T-helper 2 cell treated with Interferon-gamma antibody and Interleukin-4, amounts not matched to agents 5 μg/mL and 100 μg/mL, for 36 hours (primary cell): Measurements from ENCODE around the gene RFPL2.
"Not testable (repeated sequence)": the region's sequence is repeated elsewhere in the genome, so short reads cannot be mapped to it uniquely, and the experiment has no call there.

ENCODE experiments used
- DNase-seq: peaks from one replicate; pipeline ENCODE4 v3.0.0; 2021; ENCODE audit warnings: low spot score
- H3K27ac Mint-ChIP-seq: one replicate; pipeline ENCODE4 v1.8.0; 2021; ENCODE audit warnings: mild to moderate bottlenecking, mixed read lengths
- H3K27me3 Mint-ChIP-seq: one replicate; pipeline ENCODE4 v1.8.0; 2021; ENCODE audit warnings: low read depth, mixed read lengths
- H3K36me3 Mint-ChIP-seq: one replicate; pipeline ENCODE4 v1.8.0; 2021; ENCODE audit warnings: low read depth, mixed read lengths
- H3K4me1 Mint-ChIP-seq: one replicate; pipeline ENCODE4 v1.8.0; 2021; ENCODE audit warnings: low read depth, mixed read lengths
- H3K4me3 Mint-ChIP-seq: one replicate; pipeline ENCODE4 v1.8.0; 2022; ENCODE audit warnings: mild to moderate bottlenecking, moderate library complexity, mixed read lengths
- H3K9me3 Mint-ChIP-seq: one replicate; pipeline ENCODE4 v1.8.0; 2021; ENCODE audit warnings: mixed read lengths

RFPL2 gene

DNA sequence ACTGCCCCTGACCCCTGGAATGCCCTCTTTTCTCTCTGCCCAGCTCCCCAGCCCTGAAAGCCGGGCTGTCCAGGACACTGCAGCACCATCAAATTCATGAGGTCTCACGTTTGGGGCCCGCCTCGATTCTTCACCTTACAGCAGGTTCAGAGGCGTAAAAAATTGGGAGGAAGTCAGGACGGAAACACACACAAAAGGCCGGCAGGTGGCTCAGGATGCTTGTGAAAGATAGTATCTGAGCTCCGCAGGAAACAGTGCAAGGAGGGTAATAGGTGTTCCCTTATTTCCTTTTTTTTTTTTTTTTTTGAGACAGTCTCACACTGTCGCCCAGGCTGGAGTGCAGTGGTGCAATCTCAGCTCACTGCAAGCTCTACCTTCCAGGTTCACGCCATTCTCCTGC, 4.1 kb downstream of the RFPL2 start:
- Mint-ChIP-seq H3K27ac (no peak overlapping the region), H3K4me3 (no peak overlapping the region), H3K4me1 (peaks cover 13% of the 10 kb centered on the region), H3K9me3 (no peaks in the 10 kb centered on the region), H3K36me3 (no peaks in the 10 kb centered on the region), H3K27me3 (peaks cover 30% of the 10 kb centered on the region)
- no peak for DNase-seq

DNA sequence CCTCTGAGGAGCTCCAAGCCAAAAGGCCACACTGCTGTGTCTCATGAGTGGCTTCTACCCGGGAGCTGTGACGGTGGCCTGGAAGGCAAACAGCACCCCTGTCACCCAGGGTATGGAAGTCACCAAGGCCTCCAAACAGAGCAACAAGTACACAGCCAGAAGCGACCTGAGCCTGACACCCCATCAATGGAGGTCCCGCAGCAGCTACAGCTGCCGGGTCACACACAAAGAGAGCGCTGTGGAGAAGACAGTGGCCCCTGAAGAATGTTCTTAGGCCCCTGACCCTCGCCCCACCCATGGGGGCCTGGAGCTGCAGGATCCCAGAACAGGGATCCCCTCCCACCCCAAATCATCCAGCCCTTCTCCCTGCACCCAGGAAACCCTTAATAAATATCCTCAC, 4.9 kb downstream of the RFPL2 start:
- DNase-seq, result no peak
- Mint-ChIP-seq H3K36me3 (no peaks in the 10 kb centered on the region), H3K4me3 (no peak overlapping the region), H3K9me3 (no peaks in the 10 kb centered on the region), H3K4me1 (peaks cover 13% of the 10 kb centered on the region), H3K27ac (no peak overlapping the region), H3K27me3 (peaks cover 31% of the 10 kb centered on the region)

DNA sequence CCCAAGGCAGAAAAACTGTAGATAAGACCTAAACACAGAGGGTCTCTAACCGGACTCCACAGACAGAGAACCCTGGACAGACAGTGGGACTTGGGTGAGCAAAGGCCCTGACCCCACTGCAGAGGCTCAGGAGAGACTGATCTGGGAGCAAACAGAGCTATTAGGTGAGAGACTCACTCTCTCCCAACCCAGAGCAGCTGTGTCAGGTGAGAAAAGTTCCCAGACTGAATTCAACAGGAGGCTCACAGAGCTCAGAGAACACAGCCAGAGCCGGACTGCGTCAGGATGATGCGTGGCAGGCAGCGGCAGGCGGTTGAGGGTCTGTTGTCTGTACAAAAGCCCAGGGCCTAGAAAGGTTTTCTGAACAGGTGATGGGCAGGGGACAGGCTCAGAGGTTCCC, 5.5 kb downstream of the RFPL2 start:
- no peaks in the 10 kb centered on the region for H3K36me3 Mint-ChIP-seq
- H3K4me1 Mint-ChIP-seq, result peaks cover 13% of the 10 kb centered on the region
- no peak overlapping the region for H3K4me3 Mint-ChIP-seq
- no peak for DNase-seq
- no peak overlapping the region for H3K27ac Mint-ChIP-seq
- no peaks in the 10 kb centered on the region for H3K9me3 Mint-ChIP-seq
- peaks cover 31% of the 10 kb centered on the region for H3K27me3 Mint-ChIP-seq

DNA sequence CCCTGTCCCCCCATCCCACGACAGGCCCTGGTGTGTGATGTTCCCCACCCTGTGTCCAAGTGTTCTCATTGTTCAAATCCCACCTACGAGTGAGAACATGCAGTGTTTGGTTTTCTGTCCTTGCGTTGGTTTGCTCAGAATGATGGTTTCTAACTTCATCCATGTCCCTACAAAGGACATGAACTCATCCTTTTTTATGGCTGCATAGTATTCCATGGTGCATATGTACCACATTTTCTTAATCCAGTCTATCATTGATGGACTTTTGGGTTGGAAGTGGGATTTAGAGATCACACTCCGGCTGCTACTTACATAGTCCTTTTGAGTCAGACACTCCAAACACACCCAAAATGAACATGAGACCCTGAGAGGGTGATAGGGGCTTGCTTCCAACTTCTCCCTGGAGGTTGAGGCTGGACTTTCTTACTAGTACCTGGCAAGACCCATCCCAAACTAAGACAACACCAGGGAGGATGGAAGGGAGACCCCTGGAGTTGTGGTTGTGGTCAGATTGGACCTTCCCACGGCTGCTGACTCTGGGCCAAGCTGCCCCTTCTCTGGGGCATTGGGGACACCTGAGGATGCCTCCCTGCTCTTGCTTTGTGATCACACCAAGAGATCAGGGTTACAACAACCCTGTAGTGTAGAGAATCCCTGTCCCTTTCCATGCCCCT, 7.2 kb downstream of the RFPL2 start:
- H3K36me3 Mint-ChIP-seq, H3K9me3 Mint-ChIP-seq, H3K4me3 Mint-ChIP-seq, H3K27ac Mint-ChIP-seq, DNase-seq: not testable (repeated sequence)
- Mint-ChIP-seq H3K27me3 (peaks cover 19% of the 10 kb centered on the region), H3K4me1 (peaks cover 13% of the 10 kb centered on the region)

DNA sequence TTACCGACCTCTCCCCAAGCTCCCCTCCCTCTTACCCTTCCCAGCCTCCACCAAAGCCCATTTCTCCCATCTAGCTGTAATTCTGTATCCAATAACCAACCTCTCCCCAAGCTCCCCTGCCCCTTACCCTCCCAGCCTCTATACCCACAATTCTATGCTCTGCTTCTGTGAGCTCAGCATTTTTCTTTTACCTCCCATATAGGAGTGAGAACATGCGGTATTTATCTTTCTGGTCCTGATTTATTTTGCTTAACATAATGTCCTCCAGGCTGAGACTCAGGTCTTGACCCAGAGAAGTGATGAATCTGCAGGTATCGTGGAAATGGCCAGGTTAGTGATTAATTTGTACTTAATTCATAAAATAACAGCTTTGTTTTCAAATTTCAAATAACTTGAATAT, 9.0 kb downstream of the RFPL2 start:
- H3K4me3 Mint-ChIP-seq, DNase-seq, H3K4me1 Mint-ChIP-seq, H3K9me3 Mint-ChIP-seq, H3K36me3 Mint-ChIP-seq, H3K27ac Mint-ChIP-seq: not testable (repeated sequence)
- peaks cover 16% of the 10 kb centered on the region for H3K27me3 Mint-ChIP-seq

DNA sequence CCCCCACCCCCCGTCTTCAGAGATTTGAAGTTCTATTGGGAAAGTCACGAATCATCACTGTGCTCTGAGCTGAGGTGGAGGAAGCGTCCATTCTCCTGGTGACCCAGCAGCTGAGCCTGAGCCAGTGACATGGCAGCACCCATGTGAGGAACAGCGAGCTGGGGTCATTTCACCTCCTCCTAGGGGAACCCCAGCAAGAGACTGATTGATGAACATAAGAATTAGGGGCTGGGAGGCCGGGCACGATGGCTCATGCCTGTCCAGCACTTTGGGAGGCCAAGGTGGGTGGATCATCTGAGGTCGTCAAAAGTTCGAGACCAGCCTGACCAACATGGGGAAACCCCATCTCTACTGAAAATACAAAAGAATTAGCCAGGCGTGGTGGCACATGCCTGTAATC, 11.5 kb downstream of the RFPL2 start:
- not testable (repeated sequence) for H3K4me1 Mint-ChIP-seq, H3K27ac Mint-ChIP-seq, H3K36me3 Mint-ChIP-seq, H3K9me3 Mint-ChIP-seq, DNase-seq, H3K4me3 Mint-ChIP-seq
- peaks cover 20% of the 10 kb centered on the region for H3K27me3 Mint-ChIP-seq

DNA sequence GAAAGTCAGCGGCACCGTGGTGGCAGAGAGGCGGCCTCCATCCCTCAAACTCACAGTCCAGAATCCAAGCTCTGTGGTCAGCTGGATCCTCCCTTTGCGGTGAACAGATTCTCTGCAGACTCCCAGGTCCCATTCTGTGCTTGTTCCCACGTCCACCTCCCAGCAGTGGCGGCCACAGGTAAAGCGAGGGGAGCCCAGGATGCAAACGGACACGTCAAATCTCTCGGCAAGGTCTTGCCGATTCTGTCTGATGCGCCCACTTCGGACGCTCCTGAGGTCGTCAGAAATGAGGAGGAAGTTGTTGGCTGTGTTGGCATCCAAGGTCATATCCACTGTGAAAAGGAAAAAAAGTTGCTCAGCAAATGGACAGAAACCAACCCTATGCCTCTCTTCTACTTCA, 13.9 kb downstream of the RFPL2 start:
- not testable (repeated sequence) for H3K27ac Mint-ChIP-seq, H3K4me1 Mint-ChIP-seq, DNase-seq, H3K36me3 Mint-ChIP-seq, H3K9me3 Mint-ChIP-seq, H3K4me3 Mint-ChIP-seq
- peaks cover 13% of the 10 kb centered on the region for H3K27me3 Mint-ChIP-seq

DNA sequence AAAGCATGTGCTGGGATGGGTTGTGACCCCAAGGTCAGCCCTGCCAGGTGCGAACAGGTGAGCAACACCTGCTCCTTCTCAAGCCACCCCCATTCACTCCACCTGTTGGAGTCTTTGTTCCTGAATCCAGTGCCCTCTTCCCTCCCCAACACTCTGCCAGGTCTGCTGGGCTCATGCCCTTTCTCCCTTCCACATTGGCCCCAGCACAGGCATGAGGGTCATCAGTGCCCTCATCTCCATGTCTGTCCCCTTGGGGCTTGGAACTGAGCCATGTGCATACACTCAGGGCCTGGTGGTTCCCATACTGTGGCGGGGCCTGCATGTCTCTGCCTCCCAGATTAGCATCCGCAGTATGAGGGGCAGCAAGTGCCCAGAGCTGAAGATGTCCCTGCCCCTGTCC, 19.1 kb downstream of the RFPL2 start:
- Mint-ChIP-seq H3K36me3 (no peaks in the 10 kb centered on the region), H3K9me3 (no peaks in the 10 kb centered on the region), H3K4me3 (no peak overlapping the region), H3K4me1 (no peaks in the 10 kb centered on the region), H3K27me3 (peaks cover 11% of the 10 kb centered on the region), H3K27ac (no peak overlapping the region)
- no peak for DNase-seq

DNA sequence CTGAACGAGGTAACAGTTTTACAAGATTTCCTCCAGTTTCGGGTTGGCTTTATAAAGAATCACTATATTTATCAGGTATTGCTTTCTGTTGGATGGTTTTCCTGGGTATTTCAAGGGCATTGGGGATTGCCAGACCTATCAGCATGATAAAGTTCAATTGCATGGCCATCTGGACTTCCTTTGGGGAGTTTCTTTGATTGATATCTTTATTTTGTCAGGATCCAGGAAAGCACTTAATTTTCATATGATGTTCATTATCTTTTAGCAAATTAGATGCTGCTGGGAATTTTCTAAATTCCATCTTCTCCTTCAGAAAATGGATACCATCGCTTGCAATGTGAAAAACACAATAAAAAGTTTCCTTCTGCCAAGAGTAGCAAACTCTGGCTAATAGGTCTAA, 21.2 kb downstream of the RFPL2 start:
- Mint-ChIP-seq H3K27ac (no peak overlapping the region), H3K4me1 (no peaks in the 10 kb centered on the region), H3K27me3 (peaks cover 13% of the 10 kb centered on the region), H3K4me3 (no peak overlapping the region), H3K9me3 (no peaks in the 10 kb centered on the region), H3K36me3 (no peaks in the 10 kb centered on the region)
- no peak for DNase-seq

DNA sequence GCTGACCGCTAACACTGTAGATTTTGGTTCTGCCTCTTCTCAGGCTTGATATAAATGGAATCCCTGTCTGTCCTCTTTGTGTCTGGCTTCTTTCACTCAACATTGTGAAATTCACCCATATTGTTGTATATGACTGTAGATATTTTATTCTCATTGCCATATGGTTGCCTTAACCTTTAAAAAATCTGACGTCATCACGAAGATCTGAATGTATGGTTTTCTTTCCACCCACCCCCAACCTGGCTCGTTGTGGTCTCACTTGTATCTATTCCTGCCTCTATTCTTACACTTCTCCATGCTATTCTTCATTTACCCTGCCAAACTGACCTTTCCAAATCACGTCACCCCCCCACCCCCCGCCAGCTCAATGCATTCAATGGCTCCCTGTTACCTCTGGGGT, 23.8 kb downstream of the RFPL2 start:
- DNase-seq, result no peak
- H3K27me3 Mint-ChIP-seq, result peaks cover 26% of the 10 kb centered on the region
- no peaks in the 10 kb centered on the region for H3K36me3 Mint-ChIP-seq
- no peaks in the 10 kb centered on the region for H3K9me3 Mint-ChIP-seq
- H3K4me3 Mint-ChIP-seq, result no peak overlapping the region
- no peak overlapping the region for H3K27ac Mint-ChIP-seq
- H3K4me1 Mint-ChIP-seq, result no peaks in the 10 kb centered on the region

DNA sequence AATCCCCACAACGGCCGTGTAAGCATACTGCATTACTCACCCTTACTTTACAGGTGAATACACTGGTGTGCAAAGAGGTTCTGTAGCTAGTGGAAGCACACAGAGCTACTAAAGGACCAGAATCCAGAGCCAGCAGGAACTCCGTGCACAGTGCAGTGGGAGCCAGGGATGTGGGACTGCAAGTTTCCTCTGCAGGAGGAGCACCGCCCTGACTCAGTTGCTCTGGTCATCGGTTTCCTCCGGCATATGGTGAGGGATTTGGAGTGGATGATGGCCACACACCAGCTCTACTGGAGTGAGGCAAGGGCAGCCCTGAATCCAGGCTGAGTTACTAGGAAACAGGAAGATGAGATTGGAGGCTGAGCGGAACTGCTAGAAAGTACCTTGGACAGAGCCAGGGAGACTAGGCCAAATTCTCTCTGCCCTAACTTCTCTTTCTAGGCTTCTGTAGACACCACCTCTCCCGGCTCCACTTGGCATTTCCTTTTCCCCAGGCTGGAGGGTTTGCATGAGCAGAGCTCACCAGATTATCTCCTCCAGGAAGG, 27.6 kb downstream of the RFPL2 start:
- no peak overlapping the region for H3K4me3 Mint-ChIP-seq
- H3K36me3 Mint-ChIP-seq, result no peaks in the 10 kb centered on the region
- no peaks in the 10 kb centered on the region for H3K4me1 Mint-ChIP-seq
- H3K9me3 Mint-ChIP-seq, result no peaks in the 10 kb centered on the region
- no peak for DNase-seq
- H3K27me3 Mint-ChIP-seq, result peaks cover 35% of the 10 kb centered on the region
- no peak overlapping the region for H3K27ac Mint-ChIP-seq

DNA sequence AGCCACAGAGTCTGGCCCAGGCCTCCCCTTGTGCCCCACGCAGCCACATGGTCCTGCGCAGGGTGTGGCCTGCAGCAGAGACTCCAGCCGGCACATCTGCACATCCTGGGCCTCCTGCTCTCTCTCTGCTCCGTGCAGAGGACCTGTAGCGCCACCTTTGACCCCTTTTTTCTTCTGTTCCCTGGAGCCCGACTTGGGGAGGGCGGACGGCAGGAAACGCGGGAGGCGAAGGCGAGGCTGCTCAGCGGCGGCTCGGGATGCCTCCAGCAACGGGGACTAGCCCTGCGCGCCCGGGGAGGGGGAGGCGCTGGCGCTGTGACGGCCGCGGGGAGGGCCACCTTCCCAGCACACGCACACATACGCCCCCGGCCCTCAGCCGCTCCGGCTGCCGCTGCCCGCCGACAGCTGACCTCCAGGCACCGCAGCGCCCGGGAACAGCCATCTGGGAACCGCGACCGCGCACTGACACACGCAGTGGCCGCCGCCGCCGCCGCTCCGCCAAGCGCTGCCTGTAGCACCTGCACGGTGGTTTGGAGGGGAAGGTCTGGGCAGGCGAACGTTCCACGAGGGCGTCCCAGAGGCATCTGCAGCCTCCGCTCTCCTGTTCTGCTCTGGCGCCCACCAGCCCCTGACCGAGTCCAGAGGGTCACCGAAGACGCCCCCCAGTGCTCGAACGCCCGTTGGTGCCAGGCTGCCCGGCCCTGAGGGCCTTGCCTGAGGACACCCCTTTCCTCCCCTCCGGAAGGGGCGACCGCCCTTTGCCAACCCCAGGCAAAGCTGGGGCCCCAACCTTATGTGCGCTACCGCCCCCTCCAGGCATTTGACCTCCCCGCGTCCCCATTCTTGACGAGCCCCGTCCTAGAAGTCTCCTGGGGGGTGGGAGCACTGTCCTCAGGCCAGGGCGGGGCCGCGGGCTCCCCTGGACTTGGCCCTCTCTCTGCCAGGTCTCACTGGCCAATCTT, 28.9 kb downstream of the RFPL2 start:
- Mint-ChIP-seq H3K27me3 (peaks cover 35% of the 10 kb centered on the region), H3K27ac (no peak overlapping the region), H3K9me3 (no peaks in the 10 kb centered on the region), H3K4me3 (no peak overlapping the region), H3K36me3 (no peaks in the 10 kb centered on the region), H3K4me1 (no peaks in the 10 kb centered on the region)
- DNase-seq, result no peak

DNA sequence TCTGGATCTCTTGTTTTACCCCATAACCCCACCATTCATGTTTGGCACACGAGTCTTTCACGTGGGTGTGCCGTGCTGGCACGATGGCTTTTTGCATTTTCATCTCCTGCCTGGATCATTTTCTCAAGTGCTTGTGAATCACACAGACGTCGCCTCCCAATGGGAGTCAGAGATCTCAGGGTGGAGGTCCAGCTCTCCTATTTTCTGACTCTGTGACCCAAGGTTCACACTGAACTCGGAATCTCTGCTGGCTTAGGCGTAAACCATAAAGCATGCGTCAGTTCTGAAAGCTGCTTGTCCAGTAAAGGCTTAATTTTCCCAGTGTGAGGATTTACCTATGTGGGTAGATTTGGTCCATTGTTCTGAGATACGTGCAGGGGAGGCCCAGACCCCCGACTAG, 29.8 kb downstream of the RFPL2 start:
- Mint-ChIP-seq H3K36me3 (no peaks in the 10 kb centered on the region), H3K27me3 (peaks cover 35% of the 10 kb centered on the region), H3K4me3 (no peak overlapping the region), H3K9me3 (no peaks in the 10 kb centered on the region), H3K4me1 (no peaks in the 10 kb centered on the region), H3K27ac (no peak overlapping the region)
- no peak for DNase-seq

DNA sequence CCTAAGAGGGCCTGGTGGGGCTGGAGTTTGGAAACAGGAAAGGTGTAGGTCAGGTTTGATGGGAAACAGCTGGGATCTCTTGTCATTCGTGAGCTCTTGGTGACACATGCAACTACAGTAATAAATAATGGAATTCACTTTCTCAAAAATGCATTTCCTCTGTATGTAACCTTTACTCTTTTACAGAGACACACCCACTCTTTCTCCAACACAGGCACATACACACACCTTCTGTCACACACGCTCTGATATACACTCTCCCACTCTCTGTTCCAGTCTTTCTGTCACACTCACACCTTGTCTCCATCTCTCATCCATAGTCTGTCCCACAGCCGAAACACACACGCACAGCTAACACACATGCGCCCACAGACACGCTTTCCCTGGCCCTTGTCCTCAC, 39.2 kb downstream of the RFPL2 start:
- H3K4me1 Mint-ChIP-seq, result peaks cover 4% of the 10 kb centered on the region
- no peak for DNase-seq
- H3K36me3 Mint-ChIP-seq, result no peaks in the 10 kb centered on the region
- no peak overlapping the region for H3K4me3 Mint-ChIP-seq
- peaks cover 14% of the 10 kb centered on the region for H3K27me3 Mint-ChIP-seq
- no peaks in the 10 kb centered on the region for H3K9me3 Mint-ChIP-seq
- no peak overlapping the region for H3K27ac Mint-ChIP-seq
